HG02623 (cell line): ENCODE data around the gene MED14.

Experiments
- ATAC-seq: cut with Tn5 transposase; IDR thresholded peaks from one replicate; pipeline ENCODE4 v1.9.1; 2021; ENCODE audit warnings: moderate library complexity; ENCODE audit not compliant: unreplicated experiment

The MED14 gene

GRCh38 chrX:40663880-40664630 is 71.3 kb downstream of the MED14 start:
- ATAC-seq = no peak

- no peak for ATAC-seq
Measured at GRCh38 chrX:40663078-40663740, 72.1 kb downstream of the MED14 start.

GRCh38 chrX:40661489-40661888 is 73.9 kb downstream of the MED14 start:
- no peak for ATAC-seq

- no peak for ATAC-seq
Measured at GRCh38 chrX:40660381-40660780, 75.0 kb downstream of the MED14 start.

GRCh38 chrX:40653535-40653934 is 81.8 kb downstream of the MED14 start:
- ATAC-seq = no peak

GRCh38 chrX:40652664-40653063 is 82.7 kb downstream of the MED14 start:
- no peak for ATAC-seq

- no peak for ATAC-seq
Measured at GRCh38 chrX:40651620-40652223, 83.6 kb downstream of the MED14 start.

- ATAC-seq = peak; percentile 59
Measured at GRCh38 chrX:40647307-40648197, 87.8 kb downstream of the MED14 start, which contains the start of gene CXorf38. Gene CXorf38 (minus strand): TSS chrX:40647561. CDS start chrX:40647520, 41 bp downstream.

- ATAC-seq = peak; percentile 23
Measured at GRCh38 chrX:40646489-40647306, 88.6 kb downstream of the MED14 start.

- no peak for ATAC-seq
Measured at GRCh38 chrX:40644821-40645358, 90.5 kb downstream of the MED14 start.

- ATAC-seq = no peak
Measured at GRCh38 chrX:40644176-40644575, 91.2 kb downstream of the MED14 start.

GRCh38 chrX:40637687-40638086 is 97.7 kb downstream of the MED14 start:
- no peak for ATAC-seq

- no peak for ATAC-seq
Measured at GRCh38 chrX:40632199-40632598, 103.1 kb downstream of the MED14 start.

GRCh38 chrX:40628506-40628905 is 106.8 kb downstream of the MED14 start:
- no peak for ATAC-seq

- no peak for ATAC-seq
Measured at GRCh38 chrX:40625294-40625693, 110.0 kb downstream of the MED14 start.

GRCh38 chrX:40623665-40624064 is 111.7 kb downstream of the MED14 start:
- no peak for ATAC-seq

- no peak for ATAC-seq
Measured at GRCh38 chrX:40623139-40623536, 112.2 kb downstream of the MED14 start, which contains the start of gene MPC1L. Gene MPC1L (plus strand): TSS chrX:40623428. CDS start chrX:40623566, 138 bp downstream.

GRCh38 chrX:40622479-40623138 is 112.7 kb downstream of the MED14 start:
- no peak for ATAC-seq

GRCh38 chrX:40617566-40617965 is 117.8 kb downstream of the MED14 start:
- no peak for ATAC-seq
